Caki2 (cell line): ENCODE data around the gene FBXW4. TPM values are rescaled to one million over a fixed set of nuclear protein-coding genes. Genes with fewer than 3 reads are reported as not detected.

Experiments
- DNase-seq: peaks from one replicate; pipeline ENCODE4 v3.0.0-alpha.2; 2015; ENCODE audit warnings: low read depth
- in situ Hi-C: cut with HindIII; loops from 2 replicates; pipeline ENCODE4 v1.10.0; 2016; ENCODE audit warnings: low sequenced_read_pairs, low pct_unique_long_range_greater_than_20kb, mixed read lengths
- total RNA-seq: library from RNA; depleted of rRNA; stranded (reverse); fragments of >200 nt; shearing (Covaris generic); gene quantifications from 2 replicates; pipeline ENCODE4 v1.2.3, GENCODE V29; 2014; ENCODE audit warnings: low replicate concordance

The FBXW4 gene
- total RNA-seq, 1 experiment from 2014 or later, result 72.0 TPM

GRCh38 chr10:101577121-101577871 lies 117.7 kb downstream of the FBXW4 start:
- no peak for DNase-seq
- in situ Hi-C loops, result no loop called here

DNA sequence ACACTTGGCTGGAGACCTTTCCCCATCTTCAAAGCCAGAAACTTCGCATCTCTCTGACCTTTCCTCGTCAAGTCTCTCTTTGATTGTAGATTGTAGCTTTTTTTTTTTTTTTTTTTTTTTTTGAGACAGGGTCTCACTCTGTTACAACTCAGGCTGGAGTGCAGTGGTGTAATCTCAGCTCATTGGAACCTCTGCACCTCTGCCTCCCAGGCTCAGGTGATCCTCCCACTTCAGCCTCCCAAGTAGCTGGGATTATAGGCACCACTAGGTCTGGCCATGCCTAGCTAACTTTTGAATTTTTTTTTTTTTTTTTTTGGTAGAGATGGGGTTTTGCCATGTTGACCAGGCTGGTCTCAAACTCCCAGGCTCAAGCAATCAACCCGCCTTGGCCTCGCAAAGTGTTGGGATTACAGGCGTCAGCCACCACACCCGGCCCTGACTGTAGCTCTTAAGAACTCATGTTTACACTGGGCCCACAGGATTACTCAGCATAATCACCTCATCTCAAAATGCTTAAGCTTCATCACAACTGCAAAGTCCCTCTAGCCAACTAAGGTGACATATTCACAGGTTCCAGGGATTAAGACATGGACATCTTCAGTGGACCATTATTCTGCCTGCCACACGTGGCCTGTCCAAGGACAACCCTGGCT lies 118.6 kb downstream of the FBXW4 start:
- in situ Hi-C loops, result no loop called here
- DNase-seq, result peak; percentile 22

DNA sequence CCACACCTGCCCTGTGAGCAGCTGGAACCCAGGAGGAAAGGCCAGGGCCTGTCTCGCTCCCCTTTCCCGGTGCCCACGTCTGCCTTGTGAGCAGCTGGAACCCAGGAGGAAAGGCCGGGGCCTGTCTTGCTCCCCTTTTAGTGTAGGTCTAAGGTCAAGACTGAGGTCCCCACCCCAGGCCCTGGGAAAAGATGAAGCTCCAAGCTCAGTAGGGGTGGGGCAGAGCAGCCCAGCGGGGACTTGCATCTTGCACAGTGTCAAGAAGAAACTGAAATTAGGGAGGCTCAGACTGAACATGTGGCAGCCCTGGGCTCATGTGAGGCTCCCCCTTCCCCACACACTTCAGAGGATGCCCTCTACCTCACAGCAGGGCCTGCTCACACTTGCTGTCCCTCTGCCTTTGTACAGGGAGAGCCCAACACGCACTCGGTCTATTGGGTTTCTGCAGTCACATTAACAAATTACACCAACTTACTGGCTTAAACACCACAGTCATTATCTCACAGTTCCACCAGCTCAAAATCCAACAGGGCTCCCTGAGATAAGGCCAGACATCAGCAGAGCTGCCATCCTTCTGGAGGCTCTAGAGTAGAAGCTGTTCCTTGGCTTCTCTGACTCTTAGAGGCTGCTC lies 119.3 kb downstream of the FBXW4 start:
- no peak for DNase-seq
- in situ Hi-C loops, result no loop called here

GRCh38 chr10:101575091-101575490 lies 119.9 kb downstream of the FBXW4 start:
- in situ Hi-C loops, result no loop called here
- DNase-seq, result no peak

- no peak for DNase-seq
- in situ Hi-C loops, result no loop called here
Observed at GRCh38 chr10:101573885-101574753, 120.9 kb downstream of the FBXW4 start.

DNA sequence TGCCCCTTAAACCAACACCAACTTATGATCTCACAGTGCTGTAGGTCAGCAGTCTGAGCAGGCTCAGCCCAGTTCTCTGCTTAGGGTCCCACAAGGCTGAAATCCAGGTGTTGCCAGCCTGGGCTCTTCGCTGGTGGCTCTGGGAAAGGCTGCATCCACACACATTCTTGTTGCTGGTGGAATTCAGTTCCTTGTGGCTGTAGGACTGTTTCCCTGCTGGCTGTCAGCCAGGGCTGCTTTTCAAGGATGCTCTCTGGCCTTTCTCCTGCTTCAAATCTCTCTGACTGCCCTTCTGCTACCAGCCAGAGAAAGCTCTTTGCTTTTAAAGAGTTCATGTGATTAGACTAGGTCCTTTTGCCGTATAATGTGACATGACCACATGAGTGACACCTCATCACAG lies 122.2 kb downstream of the FBXW4 start:
- no peak for DNase-seq
- in situ Hi-C loops, result no loop called here

GRCh38 chr10:101572126-101572525 lies 122.8 kb downstream of the FBXW4 start:
- no peak for DNase-seq

GRCh38 chr10:101571271-101571925 lies 123.6 kb downstream of the FBXW4 start:
- no peak for DNase-seq
- in situ Hi-C loops, result no loop called here

More at GRCh38 chr10:101572126-101572525, 122.8 kb downstream of the FBXW4 start:
- in situ Hi-C loops, result no loop called here

DNA sequence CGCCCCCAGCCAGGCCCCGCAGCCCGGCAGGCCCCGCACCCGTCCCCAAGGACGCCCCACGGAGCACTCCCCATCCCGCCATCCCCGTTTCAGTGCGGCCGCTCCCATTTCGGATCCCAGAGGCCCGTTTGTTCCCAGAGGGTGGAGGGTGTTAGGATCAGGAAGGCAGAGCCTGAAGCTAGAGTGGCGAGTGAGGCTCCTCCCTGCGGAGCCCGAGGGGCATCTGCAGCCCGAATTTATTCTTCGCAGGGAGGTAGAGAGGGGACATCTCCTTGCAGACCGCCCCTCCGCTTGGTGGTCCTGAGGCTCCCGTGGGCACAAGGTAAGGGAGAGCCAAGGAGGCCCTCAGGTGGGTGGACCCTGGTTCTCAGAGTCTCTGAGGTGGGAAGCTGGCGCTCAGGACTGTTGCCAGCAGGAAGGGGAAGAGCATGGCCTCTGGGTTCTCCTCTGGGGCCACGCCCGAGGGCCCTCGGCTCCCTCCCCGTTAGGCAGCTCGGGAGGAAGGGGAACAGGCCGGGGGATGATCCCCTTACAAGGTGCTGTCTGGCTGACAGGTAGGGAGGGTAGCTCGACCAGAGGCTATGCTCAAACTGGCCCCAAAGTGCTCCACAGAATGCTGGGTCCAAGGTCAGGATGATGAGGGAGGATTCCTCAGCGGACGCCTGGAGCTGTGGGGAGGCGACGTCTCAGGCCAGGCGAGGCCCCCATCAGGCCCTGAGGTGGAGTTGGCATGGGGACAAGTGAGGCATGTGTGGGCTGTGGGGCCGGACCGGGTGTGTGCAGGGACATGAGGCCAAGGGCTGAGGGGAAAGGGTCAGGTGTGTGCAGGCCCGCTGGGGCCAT lies 124.3 kb downstream of the FBXW4 start:
- in situ Hi-C loops, result no loop called here

DNA sequence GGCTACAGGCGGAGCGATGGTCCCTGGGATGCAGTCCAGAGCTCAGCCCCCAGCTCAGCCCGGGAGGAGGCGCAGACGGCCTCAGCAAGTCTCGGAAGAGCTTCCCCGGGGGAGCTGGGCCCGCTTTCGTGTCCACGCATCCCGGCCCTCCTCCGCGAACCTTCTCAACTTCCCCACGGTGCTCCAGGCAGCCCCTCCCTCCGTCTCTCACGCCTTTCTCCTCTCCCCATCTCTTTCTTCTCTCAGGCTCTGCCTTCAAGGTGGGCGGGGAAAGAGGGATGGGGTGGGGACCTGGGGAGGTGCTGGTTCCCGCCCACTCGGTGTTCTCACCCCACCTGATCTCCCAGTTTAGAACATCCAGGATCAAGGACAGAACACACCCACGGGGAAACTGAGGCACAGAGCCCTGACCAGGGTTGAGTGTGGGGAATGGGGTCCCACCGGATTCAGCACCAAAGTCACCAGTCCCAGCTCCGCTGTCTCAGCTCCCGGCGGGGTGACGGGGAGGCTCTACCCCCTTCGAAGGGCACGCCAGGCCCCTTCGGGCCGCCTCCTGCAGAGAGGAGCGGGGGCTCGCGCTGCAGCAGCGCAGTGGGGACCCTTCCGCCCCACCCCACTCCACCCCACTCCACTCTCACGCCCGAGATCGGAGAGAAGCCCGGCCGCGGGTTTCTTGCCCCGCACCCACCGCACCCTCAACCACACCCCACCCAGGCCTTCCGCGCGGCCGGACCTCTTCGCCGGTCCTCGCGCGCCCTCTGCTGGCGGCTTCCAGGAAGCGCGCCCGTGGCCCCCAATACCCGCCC lies 125.1 kb downstream of the FBXW4 start:
- DNase-seq, result peak; percentile 66
- in situ Hi-C loops, result no loop called here

More for the DNA sequence above, 124.3 kb downstream of the FBXW4 start:
- peak; percentile 25 for DNase-seq

- in situ Hi-C loops, result no loop called here
- no peak for DNase-seq
Observed at GRCh38 chr10:101569323-101569621, 125.7 kb downstream of the FBXW4 start.

DNA sequence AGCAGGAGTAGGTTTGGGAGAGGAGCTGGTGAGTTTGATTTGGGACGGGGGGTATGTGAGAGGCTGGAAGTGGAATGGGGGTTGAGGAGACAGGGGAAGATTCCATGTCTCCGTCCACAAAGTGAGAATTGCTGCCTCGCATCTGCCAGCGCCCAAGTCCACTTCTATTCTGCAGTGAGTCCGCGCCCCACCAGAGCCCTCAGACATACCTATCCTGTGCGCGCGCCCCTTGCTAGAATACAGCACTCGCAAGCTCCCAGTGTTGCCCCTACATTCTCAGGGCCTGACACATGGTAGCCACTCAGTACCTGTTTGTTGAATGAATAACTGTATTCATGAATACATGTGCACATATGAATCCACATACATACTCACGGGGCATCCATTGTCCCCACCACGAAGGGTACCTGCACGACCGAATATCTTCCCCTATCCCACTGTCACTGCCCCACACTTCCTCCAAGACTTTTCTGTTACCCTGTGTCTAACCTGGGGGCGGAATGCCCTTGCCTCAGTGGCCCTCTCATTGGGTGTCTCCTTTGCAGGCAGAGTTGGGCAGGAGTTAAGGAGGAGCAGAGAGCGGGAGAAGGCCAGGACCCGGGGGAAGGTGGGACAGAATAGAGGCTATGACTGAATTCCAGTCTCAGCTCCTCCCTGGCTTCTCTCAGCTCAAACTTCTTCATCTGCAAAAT lies 126.8 kb downstream of the FBXW4 start:
- DNase-seq, result no peak
- in situ Hi-C loops, result no loop called here

GRCh38 chr10:101567165-101568006 lies 127.6 kb downstream of the FBXW4 start:
- DNase-seq, result no peak
- in situ Hi-C loops, result no loop called here

DNA sequence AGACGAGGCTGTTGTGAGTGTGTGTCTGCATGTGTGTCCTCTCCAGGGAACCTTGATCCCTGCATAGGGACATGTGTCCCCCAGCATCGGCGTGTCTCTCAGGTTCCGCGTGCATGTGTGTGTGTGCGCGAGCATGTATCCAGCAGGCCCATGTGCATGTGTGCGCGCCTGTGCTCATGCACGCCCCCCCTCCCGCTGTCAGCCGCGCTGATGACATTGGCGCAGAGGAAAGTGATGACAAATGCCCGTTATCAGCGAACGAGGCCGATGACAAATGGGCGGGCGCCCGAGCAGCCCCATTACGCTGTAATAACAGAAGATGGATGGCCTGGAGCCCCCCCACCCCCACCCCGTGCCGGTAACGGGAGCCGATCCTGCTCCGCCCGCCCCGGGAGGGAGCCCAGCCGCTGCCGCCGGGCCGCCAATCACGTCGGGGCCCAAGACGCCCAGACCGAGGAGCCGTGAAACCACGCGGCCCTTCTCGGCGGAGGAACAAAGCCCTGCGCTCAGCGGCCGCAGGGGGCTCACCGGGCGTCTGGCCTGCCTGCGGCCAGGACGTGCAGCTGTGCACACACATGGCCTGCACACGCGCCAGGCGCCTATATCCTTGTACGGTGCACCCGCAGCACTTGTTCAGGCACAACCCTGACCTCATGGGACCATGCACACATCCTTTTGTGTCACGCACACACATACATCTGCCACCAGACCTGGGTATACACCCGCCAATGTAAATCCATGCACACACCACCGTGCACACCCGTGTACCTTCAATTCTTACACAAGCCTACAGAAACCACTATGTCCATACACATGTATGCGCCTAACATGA lies 128.4 kb downstream of the FBXW4 start:
- no peak for DNase-seq
- in situ Hi-C loops, result no loop called here

DNA sequence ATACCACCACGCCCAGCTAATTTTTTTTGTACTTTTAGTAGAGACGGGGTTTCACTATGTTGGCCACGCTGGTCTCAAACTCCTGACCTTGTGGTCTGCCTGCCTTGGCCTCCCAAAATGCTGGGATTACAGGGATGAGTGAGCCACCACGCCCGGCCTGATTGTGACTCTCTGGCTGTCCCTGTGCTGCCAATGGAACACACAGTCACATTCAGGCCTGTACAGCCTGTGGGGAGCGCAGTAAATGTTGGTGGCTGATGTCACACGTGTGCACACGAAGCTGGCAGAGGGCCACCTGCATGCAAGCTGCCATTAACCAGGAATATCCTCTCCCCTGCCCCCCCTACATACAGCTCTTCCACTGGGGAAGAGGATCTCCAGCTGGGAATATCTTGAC lies 129.0 kb downstream of the FBXW4 start:
- no peak for DNase-seq
- in situ Hi-C loops, result no loop called here
